NCI-H2227 (cell line): ENCODE measurements around the gene FRMD4A.
"Not testable (repeated sequence)": the region's sequence is repeated elsewhere in the genome, so short reads cannot be mapped to it uniquely, and the experiment has no call there.

Experiments
- DNase-seq: peaks from one replicate; lab custom pipeline; 2025; ENCODE audit not compliant: unreplicated experiment; lab: John Stamatoyannopoulos, UW

Gene FRMD4A

GRCh38 chr10:13829790-13830189 lies 500.9 kb downstream of the FRMD4A start:
- no peak for DNase-seq

DNA sequence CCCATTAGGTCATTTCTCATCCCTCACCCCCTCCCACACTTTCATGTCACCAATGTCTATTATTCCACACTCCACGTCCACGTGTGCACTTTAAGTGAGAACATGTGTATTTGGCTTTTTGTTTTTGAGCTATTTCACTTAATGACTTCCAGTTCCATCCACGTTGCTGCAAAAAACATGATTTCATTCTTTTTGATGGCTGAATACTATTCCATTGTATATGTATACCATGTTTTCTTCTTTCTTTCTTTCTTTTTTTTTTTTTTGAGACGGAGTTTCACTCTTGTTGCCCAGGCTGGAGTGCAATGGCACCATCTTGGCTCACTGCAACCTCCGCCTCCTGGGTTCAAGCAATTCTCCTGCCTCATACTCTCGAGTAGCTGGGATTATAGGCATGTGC lies 502.4 kb downstream of the FRMD4A start:
- DNase-seq = not testable (repeated sequence)

DNA sequence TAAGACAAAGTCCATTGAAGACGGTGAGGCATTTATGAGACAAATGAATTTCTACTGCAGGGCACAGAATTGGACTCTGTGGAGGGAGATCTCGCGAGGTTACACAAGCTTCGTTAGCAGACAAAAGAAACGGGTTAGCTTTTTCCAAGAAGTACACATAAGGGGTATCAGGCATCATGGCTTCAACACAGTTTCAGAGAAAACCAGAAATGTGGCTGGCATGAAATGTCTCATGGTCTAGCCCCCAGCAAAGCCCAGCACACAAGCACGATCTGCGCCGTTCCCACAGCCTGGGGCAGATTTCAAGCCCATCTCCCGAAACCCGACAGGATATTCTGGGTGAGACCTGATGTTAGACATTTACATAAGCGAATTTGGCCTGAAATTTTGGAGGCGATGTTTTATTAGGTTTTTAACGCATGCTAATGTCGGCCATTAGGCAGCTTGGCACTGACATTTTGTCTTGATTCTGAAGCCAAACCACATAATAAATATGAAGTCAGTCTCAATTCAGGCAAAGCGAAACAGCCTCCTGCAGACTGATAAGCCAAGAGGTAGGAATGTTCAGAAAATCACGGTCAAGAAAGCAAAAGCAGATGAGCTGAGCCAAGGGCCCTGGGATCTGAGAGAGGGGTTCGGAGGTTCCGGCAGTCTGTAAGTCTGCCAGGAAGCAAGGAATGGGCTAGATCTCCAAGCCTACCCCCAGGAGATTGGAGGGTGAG lies 503.5 kb downstream of the FRMD4A start:
- no peak for DNase-seq

GRCh38 chr10:13823709-13824405 lies 506.9 kb downstream of the FRMD4A start:
- DNase-seq = peak; percentile 13

- peak; percentile 13 for DNase-seq
These were observed 507.5 kb downstream of the FRMD4A start for GRCh38 chr10:13823096-13823708.

DNA sequence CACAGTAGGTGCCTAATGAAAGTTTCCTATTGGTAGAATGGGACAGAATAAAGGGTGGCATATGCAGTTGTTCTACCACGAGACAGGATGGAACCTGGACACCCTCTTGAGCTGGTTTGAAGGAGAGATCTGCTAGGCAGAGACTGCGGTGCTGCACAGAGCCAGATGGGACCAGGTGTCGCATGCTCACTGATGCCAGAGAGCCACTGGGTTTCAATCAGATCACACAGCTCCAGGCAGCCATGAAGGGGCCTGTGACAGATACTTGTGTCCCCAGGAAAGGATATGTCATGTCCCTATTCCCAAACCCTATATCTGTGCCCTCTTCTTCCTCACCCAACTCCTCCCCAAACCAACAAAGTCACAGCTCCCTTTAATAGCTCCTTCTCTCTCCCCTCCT lies 508.2 kb downstream of the FRMD4A start:
- no peak for DNase-seq

- DNase-seq = no peak
These were observed 509.8 kb downstream of the FRMD4A start for GRCh38 chr10:13820964-13821337.

GRCh38 chr10:13820119-13820963 lies 510.4 kb downstream of the FRMD4A start:
- no peak for DNase-seq

DNA sequence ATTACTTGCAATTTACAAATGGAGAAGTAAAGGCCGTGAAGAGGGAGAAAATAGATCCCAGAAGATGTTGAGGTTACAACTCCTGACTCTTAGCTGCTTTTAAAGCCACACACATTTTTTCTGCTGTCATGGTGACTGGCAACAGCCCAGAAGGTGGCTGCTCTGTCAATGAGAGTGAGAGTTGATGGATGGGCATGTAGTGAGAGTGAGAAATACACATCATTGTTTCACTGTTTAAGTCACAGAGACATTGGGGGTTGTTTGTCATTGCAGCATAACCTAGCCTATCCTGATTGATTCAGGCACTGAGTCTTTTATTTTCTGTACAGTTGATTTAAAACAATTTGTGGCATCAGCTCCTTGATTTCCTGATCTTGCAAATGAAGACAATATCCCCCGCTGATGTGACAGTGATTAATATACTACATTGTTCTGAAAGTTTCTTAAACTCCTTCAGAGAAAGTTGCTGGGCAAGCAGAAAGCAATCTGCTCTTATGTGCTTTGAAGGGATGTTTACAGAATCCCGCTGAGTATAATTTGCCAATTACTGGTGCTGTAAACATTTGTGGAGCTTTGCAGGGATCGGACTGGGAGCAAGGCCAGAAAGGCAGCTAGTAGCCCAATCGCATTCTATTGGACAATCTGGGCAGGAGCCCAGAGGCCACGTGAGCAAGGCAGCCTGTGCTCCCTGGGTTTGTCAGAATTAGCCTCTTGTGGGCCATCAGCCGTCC lies 514.4 kb downstream of the FRMD4A start:
- peak; percentile 82 for DNase-seq

- DNase-seq = no peak
These were observed 515.0 kb downstream of the FRMD4A start for GRCh38 chr10:13815756-13816155.

- no peak for DNase-seq
These were observed 517.2 kb downstream of the FRMD4A start for GRCh38 chr10:13813550-13813949.

- DNase-seq = no peak
These were observed 517.9 kb downstream of the FRMD4A start for GRCh38 chr10:13812804-13813203.

- no peak for DNase-seq
These were observed 520.2 kb downstream of the FRMD4A start for GRCh38 chr10:13810568-13810967.

DNA sequence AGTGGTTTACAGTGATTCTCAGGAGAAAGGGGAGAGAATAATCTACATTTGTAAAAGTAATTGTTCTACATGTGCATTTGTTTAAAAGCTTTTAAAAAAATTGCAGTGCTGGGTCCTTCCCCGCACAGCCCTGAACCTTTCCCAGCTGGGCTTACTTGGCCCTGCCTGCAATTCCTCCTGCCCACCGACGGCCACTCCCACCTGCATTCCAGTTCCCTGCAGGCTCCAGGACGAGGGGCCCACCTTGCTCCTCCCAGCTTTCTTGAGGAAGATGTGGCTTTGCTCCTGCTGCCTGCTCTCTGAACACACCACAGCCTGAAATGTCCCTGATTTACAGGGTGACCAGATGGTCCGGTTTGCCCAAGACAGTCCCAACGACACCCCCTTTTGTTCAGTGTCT lies 521.3 kb downstream of the FRMD4A start:
- DNase-seq = no peak

DNA sequence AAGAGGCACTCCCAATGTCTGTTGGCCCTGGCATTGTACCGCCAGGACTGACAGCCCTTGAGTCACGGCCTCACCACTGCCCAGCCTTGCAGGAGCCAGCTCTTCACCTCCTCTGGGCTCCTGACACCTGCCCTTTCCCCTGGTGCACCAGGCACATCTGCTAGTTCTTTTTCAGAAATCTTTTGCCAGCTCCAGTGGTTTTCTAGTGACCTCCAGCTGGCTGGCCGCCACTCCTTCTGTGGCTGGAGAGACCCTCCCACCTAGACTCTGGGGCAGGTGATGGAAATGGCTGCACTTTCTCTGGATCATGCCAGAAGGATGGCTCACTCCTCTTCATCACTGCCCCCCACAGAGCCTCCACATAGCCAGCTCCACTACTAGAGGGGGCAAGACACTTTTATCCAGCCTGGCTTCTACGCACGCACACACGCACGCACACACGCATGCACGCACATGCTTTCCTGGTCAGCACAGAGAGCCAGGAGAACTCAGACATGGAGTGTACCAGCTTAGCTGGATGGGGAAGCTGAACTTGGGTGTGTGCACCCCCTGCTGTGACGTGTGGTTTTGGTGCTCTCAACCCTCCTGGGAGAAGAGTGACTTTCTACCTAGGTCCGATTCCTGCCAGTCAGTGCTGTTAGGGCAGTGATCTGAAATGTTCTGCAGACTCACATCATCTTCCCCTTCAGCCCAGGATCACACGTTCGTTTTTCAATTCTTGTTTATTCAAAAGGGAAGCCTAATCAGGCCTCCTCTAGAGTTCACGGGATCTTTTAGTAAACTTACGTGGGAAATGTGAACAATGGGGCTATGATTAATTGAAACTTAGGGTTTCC lies 522.0 kb downstream of the FRMD4A start:
- no peak for DNase-seq

DNA sequence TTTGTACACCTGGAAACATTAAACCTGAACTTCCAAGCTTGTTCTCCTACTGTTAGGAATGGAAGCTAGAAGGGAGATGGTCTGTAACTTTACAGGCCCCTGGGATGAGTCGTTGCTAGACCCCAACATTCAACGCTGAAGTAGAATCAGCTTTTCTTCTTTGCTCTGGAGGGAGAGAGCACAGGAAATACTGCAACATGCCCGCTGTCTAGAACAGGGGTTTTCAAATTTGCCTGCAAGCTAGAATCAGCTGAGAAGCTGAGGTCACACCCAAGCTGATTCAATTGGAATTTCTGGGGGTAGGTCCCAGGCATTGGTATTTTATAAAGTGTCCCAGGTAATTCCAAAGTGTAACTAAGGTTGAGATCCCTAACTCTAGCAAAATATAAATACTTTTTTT lies 524.3 kb downstream of the FRMD4A start:
- no peak for DNase-seq

DNA sequence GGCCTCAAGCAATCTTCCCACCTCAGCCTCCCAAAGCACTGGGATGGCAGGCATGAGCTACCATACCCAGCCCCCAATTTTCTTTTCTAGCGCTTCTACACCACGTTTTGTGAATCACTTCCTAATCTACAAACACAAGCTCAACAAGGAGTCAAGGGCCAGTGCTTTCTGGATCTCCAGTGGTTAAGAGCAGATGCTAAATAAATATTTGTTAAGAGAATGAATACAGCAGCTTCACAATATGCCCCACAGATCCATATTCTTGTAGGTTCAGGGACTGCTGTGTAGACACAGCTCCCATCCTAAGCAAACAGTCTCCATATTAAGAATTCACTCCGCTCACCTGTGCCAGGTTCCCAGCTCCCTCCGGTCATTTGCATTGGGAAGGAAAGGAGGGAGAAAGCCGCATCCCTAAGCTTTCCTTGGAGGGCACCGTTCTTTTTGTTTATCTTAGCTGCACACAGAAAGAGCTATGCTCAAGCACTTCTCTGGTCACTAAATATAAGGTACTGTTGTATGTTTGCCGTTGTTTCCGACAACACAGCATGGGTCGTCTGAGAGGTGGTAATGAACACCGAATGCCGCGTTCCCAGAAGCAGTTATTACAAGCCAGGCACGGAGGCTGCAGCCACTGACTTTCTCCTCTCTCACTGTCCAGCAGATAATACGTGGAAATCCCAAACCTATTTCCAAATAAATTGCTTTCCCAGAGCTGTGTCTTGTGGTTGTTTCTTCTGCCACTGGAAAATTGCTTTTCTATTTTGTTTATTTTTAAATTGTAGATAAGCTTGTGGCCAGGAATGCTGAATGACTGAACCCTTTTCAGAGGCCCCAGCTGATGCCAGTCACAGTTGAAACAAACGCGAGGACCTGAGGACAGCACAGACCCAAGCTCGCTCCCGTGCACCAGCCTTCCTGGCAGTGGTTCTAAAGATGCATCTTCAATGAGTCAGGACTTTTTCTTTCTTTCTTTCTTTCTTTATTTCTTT lies 526.9 kb downstream of the FRMD4A start:
- peak; percentile 52 for DNase-seq

DNA sequence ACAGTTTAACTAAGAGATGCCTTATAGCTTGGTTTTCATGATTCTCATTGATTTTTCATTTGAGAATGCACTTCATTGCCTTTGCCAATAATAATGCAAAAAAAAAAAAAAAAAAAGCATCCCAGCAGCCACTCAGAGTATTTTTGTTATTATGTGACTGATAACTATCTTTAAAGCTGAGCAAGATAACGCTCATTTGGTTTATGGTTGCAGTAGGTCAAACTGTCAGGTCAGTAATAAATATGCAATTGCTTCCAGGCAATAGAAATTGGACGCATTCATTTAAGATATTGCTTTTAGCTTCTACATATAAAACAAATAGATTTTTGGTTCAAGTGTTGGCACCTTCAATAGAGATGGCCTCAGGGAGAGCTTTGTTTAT lies 528.8 kb downstream of the FRMD4A start:
- no peak for DNase-seq
